ENCODE measurements around the gene SLC25A39.

The SLC25A39 gene

GRCh38 chr17:44314031-44314430, 10.6 kb downstream of the SLC25A39 start:
- no peak for DNase-seq (ENCODE audit: low read depth, low spot score)
- in situ Hi-C loops (cut with HindIII; ENCODE audit: low sequenced_read_pairs), result no loop called here
- no peak overlapping the region for H3K4me3 ChIP-seq (ENCODE audit: low read depth, low read length)
- no peak for TF ChIP-seq CTCF (IDR thresholded peaks at IDR 0.05; ENCODE audit: low read depth, low read length)

GRCh38 chr17:44312396-44313104, 12.1 kb downstream of the SLC25A39 start:
- TF ChIP-seq CTCF (IDR thresholded peaks at IDR 0.05; ENCODE audit: low read depth, low read length), result no peak
- DNase-seq (ENCODE audit: low read depth, low spot score), result no peak
- in situ Hi-C loops (cut with HindIII; ENCODE audit: low sequenced_read_pairs), result no loop called here
- no peak overlapping the region for H3K4me3 ChIP-seq (ENCODE audit: low read depth, low read length)

- DNase-seq (ENCODE audit: low read depth, low spot score), result no peak
- TF ChIP-seq CTCF (IDR thresholded peaks at IDR 0.05; ENCODE audit: low read depth, low read length), result no peak
- in situ Hi-C loops (cut with HindIII; ENCODE audit: low sequenced_read_pairs), result no loop called here
- H3K4me3 ChIP-seq (ENCODE audit: low read depth, low read length), result no peak overlapping the region
These were observed 13.0 kb downstream of the SLC25A39 start for GRCh38 chr17:44311562-44312181.

GRCh38 chr17:44310609-44311376, 13.8 kb downstream of the SLC25A39 start:
- H3K4me3 ChIP-seq (ENCODE audit: low read depth, low read length), result no peak overlapping the region
- no peak for TF ChIP-seq CTCF (IDR thresholded peaks at IDR 0.05; ENCODE audit: low read depth, low read length)
- in situ Hi-C loops (cut with HindIII; ENCODE audit: low sequenced_read_pairs), result no loop called here
- no peak for DNase-seq (ENCODE audit: low read depth, low spot score)

- no peak for DNase-seq (ENCODE audit: low read depth, low spot score)
- TF ChIP-seq CTCF (IDR thresholded peaks at IDR 0.05; ENCODE audit: low read depth, low read length), result no peak
- in situ Hi-C loops (cut with HindIII; ENCODE audit: low sequenced_read_pairs), result no loop called here
- H3K4me3 ChIP-seq (ENCODE audit: low read depth, low read length), result no peak overlapping the region
These were observed 14.4 kb downstream of the SLC25A39 start for GRCh38 chr17:44310188-44310587.

GRCh38 chr17:44309472-44309871, 15.2 kb downstream of the SLC25A39 start:
- no peak overlapping the region for H3K4me3 ChIP-seq (ENCODE audit: low read depth, low read length)
- TF ChIP-seq CTCF (IDR thresholded peaks at IDR 0.05; ENCODE audit: low read depth, low read length), result no peak
- no peak for DNase-seq (ENCODE audit: low read depth, low spot score)
- in situ Hi-C loops (cut with HindIII; ENCODE audit: low sequenced_read_pairs), result no loop called here

All from astrocyte of the spinal cord (primary cell).